HepG2 (cell line): Measurements from ENCODE around the gene HOXC12. TPM values are rescaled to one million over a fixed set of nuclear protein-coding genes. Genes with fewer than 3 reads are reported as not detected.

Experiments used
- ATAD3A ChIP-seq: sonication (generic); formaldehyde crosslinking; IDR thresholded peaks from 2 replicates; pipeline ENCODE4 v1.4.0; 2020; ENCODE audit warnings: missing genetic modification reagents
- CEBPG ChIP-seq: IDR thresholded peaks from 2 replicates; pipeline ENCODE4 v1.6.1; 2016
- IKZF1 ChIP-seq: fragments of 450-650 bp; IDR thresholded peaks from 2 replicates; pipeline ENCODE4 v1.7.1; 2016
- MAFG ChIP-seq: sonication (generic); formaldehyde crosslinking; IDR thresholded peaks from 2 replicates; pipeline ENCODE4 v1.5.1; 2020; ENCODE audit warnings: mild to moderate bottlenecking, missing genetic modification reagents
- MZF1 ChIP-seq: sonication (generic); formaldehyde crosslinking; IDR thresholded peaks from 2 replicates; pipeline ENCODE4 v1.8.1; 2023; ENCODE audit warnings: mild to moderate bottlenecking, missing genetic modification reagents, borderline replicate concordance
- NCOA5 ChIP-seq: sonication (generic); formaldehyde crosslinking; IDR thresholded peaks from 2 replicates; pipeline ENCODE4 v1.4.0; 2020; ENCODE audit warnings: missing genetic modification reagents
- PAX8 ChIP-seq: sonication (generic); formaldehyde crosslinking; IDR thresholded peaks from 2 replicates; pipeline ENCODE4 v1.8.0; 2022; ENCODE audit warnings: mild to moderate bottlenecking, missing genetic modification reagents, borderline replicate concordance
- PTBP1 ChIP-seq: fragments of 200-400 bp; formaldehyde crosslinking; IDR thresholded peaks from 2 replicates; pipeline ENCODE4 v1.6.1; 2018; ENCODE audit warnings: low read length, low read depth; ENCODE audit not compliant: poor library complexity, severe bottlenecking
- RBM22 ChIP-seq: fragments of 200-400 bp; formaldehyde crosslinking; optimal IDR thresholded peaks from 2 replicates; pipeline ENCODE3; 2017; ENCODE audit warnings: mild to moderate bottlenecking, low read length, moderate library complexity
- SCMH1 ChIP-seq: sonication (generic); formaldehyde crosslinking; IDR thresholded peaks from 2 replicates; pipeline ENCODE4 v1.9.0; 2021; ENCODE audit warnings: missing genetic modification reagents, mild to moderate bottlenecking, borderline replicate concordance
- YEATS2 ChIP-seq: sonication (generic); formaldehyde crosslinking; IDR thresholded peaks from 2 replicates; pipeline ENCODE4 v1.4.0; 2020; ENCODE audit warnings: missing genetic modification reagents, borderline replicate concordance
- ZBED4 ChIP-seq: sonication (generic); formaldehyde crosslinking; IDR thresholded peaks from 2 replicates; pipeline ENCODE4 v1.4.0; 2020; ENCODE audit warnings: missing genetic modification reagents, borderline replicate concordance
- ZNF121 ChIP-seq: sonication (generic); formaldehyde crosslinking; IDR thresholded peaks from 2 replicates; pipeline ENCODE4 v1.5.0; 2020; ENCODE audit warnings: mild to moderate bottlenecking, missing genetic modification reagents
- ZNF20 ChIP-seq: sonication (generic); formaldehyde crosslinking; IDR thresholded peaks from 2 replicates; pipeline ENCODE4 v1.4.0; 2020; ENCODE audit warnings: mild to moderate bottlenecking, moderate library complexity, missing genetic modification reagents
- ZNF350 ChIP-seq: sonication (generic); formaldehyde crosslinking; IDR thresholded peaks from 2 replicates; pipeline ENCODE4 v1.4.0; 2020; ENCODE audit warnings: mild to moderate bottlenecking, low read depth, missing genetic modification reagents, borderline replicate concordance
- ZNF615 ChIP-seq: sonication (generic); formaldehyde crosslinking; IDR thresholded peaks from 2 replicates; pipeline ENCODE4 v1.5.0; 2020; ENCODE audit warnings: mild to moderate bottlenecking, missing genetic modification reagents, borderline replicate concordance
- ZNF616 ChIP-seq: sonication (generic); formaldehyde crosslinking; IDR thresholded peaks from 2 replicates; pipeline ENCODE4 v1.5.0; 2020; ENCODE audit warnings: low read depth, mild to moderate bottlenecking, missing genetic modification reagents
- ZNF83 ChIP-seq: sonication (generic); formaldehyde crosslinking; IDR thresholded peaks from 2 replicates; pipeline ENCODE4 v1.4.0; 2020; ENCODE audit warnings: missing genetic modification reagents, mild to moderate bottlenecking, borderline replicate concordance
- polyA plus RNA-seq, 8 experiments: library from polyadenylated mRNA; depleted of rRNA in 3 of 8; stranded (reverse) in 7 of 8; unstranded in 1 of 8; fragments of >200 nt; fragmentation: Illumina TruSeq in 4 of 8; extraction: Trizol in 4 of 8; gene quantifications; 2 replicates each; pipeline versions ENCODE4 v1.2.1 to v1.2.3, GENCODE V29; 2011 to 2016; ENCODE audit warnings: low read depth in 4 of 8, missing spikeins in 1 of 8, mixed read lengths in 1 of 8; ENCODE audit not compliant: insufficient read depth in 1 of 8
- total RNA-seq, 5 experiments: library from RNA; depleted of rRNA; stranded (reverse); fragments of >200 nt; fragmentation: Illumina TruSeq; extraction: Trizol; gene quantifications; 2 replicates each; pipeline ENCODE4 v1.2.3, GENCODE V29; 2016; ENCODE audit warnings: low read depth in 1 of 5
- TF ChIP-seq, protein P1 (sequence below): sonication (generic); formaldehyde crosslinking; IDR thresholded peaks from 2 replicates; pipeline ENCODE4 v1.4.0; 2020; ENCODE audit warnings: missing genetic modification reagents, borderline replicate concordance
- TF ChIP-seq, protein P2 (sequence below): IDR thresholded peaks from 2 replicates; pipeline ENCODE4 v1.6.1; 2012; ENCODE audit warnings: low read length, improper control_type of control experiment

Gene HOXC12
- total and polyA plus RNA-seq, 2 of the 13 experiments (the other 11 are each of a cell fraction or from before 2014, with no cell fraction given) = not detected

DNA sequence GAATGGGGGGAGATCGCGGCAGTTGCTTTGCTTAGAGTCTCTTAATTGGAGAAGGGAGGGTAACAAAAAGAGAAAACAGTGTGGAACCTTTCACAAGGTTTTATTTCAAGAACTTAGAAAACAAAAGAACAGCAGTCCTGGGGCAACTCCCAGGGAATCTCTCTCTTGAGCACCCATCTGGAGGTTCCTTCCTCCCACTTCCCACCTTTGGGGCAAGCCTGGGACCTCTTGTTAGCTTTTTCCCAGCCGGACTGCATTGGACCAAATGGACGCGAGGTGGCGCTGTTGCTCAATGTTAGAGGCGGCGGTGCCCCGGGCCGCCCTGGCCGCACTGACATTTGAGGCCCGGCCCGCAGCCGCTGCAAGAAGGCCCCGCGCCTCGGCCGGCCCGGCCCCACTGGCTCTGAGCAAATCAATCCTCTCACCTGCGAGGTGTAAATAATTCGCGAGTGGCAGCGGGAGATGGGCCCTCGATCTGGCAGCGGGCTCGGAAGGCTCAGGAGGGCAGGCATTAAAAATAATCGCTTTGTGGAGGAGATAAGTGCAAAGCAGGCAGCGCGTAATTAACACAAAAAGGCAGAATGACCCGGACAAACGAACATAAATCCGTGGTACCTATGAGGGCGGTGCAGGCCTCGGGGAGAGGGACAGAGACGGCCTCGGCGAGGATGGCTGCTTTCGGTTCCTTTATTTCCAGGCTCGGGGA is 51.3 kb downstream of the HOXC12 start (continued):
- TF ChIP-seq PAX8 (CRISPR knock-in tag) (no peak), ATAD3A (no peak), ZNF83 (CRISPR knock-in tag) (no peak), IKZF1 (no peak), PTBP1 (no peak), ZNF350 (CRISPR knock-in tag) (no peak), RBM22 (no peak), SCMH1 (no peak), ZBED4 (CRISPR knock-in tag) (peak; percentile 83), MAFG (CRISPR knock-in tag) (no peak), ZNF616 (CRISPR knock-in tag) (no peak), ZNF20 (CRISPR knock-in tag) (no peak), CEBPG (no peak), MZF1 (no peak), ZNF615 (CRISPR knock-in tag) (0 out of 2 replicates have a peak, but pooled peaks have one; percentile 55), YEATS2 (CRISPR knock-in tag) (no peak), ZNF121 (CRISPR knock-in tag) (0 out of 2 replicates have a peak, but pooled peaks have one; percentile 19), NCOA5 (CRISPR knock-in tag) (no peak)
- TF ChIP-seq, protein P1, sequence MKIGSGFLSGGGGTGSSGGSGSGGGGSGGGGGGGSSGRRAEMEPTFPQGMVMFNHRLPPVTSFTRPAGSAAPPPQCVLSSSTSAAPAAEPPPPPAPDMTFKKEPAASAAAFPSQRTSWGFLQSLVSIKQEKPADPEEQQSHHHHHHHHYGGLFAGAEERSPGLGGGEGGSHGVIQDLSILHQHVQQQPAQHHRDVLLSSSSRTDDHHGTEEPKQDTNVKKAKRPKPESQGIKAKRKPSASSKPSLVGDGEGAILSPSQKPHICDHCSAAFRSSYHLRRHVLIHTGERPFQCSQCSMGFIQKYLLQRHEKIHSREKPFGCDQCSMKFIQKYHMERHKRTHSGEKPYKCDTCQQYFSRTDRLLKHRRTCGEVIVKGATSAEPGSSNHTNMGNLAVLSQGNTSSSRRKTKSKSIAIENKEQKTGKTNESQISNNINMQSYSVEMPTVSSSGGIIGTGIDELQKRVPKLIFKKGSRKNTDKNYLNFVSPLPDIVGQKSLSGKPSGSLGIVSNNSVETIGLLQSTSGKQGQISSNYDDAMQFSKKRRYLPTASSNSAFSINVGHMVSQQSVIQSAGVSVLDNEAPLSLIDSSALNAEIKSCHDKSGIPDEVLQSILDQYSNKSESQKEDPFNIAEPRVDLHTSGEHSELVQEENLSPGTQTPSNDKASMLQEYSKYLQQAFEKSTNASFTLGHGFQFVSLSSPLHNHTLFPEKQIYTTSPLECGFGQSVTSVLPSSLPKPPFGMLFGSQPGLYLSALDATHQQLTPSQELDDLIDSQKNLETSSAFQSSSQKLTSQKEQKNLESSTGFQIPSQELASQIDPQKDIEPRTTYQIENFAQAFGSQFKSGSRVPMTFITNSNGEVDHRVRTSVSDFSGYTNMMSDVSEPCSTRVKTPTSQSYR (CRISPR knock-in tag) = no peak
- TF ChIP-seq, protein P2, sequence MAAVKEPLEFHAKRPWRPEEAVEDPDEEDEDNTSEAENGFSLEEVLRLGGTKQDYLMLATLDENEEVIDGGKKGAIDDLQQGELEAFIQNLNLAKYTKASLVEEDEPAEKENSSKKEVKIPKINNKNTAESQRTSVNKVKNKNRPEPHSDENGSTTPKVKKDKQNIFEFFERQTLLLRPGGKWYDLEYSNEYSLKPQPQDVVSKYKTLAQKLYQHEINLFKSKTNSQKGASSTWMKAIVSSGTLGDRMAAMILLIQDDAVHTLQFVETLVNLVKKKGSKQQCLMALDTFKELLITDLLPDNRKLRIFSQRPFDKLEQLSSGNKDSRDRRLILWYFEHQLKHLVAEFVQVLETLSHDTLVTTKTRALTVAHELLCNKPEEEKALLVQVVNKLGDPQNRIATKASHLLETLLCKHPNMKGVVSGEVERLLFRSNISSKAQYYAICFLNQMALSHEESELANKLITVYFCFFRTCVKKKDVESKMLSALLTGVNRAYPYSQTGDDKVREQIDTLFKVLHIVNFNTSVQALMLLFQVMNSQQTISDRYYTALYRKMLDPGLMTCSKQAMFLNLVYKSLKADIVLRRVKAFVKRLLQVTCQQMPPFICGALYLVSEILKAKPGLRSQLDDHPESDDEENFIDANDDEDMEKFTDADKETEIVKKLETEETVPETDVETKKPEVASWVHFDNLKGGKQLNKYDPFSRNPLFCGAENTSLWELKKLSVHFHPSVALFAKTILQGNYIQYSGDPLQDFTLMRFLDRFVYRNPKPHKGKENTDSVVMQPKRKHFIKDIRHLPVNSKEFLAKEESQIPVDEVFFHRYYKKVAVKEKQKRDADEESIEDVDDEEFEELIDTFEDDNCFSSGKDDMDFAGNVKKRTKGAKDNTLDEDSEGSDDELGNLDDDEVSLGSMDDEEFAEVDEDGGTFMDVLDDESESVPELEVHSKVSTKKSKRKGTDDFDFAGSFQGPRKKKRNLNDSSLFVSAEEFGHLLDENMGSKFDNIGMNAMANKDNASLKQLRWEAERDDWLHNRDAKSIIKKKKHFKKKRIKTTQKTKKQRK = no peak
